HG03196 (cell line): ENCODE data around the gene PRG2.

Experiments used
- ATAC-seq: cut with Tn5 transposase; IDR thresholded peaks from one replicate; pipeline ENCODE4 v1.9.1; 2021; ENCODE audit not compliant: unreplicated experiment

Gene PRG2, protein sequence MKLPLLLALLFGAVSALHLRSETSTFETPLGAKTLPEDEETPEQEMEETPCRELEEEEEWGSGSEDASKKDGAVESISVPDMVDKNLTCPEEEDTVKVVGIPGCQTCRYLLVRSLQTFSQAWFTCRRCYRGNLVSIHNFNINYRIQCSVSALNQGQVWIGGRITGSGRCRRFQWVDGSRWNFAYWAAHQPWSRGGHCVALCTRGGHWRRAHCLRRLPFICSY

DNA sequence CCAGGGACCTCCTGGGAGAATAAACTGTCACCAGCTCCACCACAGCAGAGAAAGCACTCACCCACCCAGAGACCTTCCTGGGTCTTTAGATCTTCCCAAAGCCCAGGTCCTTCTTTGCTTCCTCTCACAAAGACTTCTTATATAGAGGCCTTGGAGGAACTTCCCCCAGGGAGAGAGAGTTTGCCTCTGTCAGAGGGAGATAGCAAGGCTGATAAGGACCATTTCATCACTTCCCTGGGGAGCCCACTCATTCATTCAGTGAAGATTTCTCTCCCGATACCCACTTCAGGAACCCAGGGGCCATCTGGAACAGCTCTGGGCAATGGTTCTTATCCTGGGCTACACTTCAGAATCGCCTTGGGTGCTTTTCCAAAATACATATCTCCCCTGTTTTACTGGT is at the start of gene PRG2:
TSS of gene PRG2 (minus strand) at position 116 of the 400 bp plus-strand sequence. CDS start 706 bp downstream, outside the sequence.
- ATAC-seq, result no peak

DNA sequence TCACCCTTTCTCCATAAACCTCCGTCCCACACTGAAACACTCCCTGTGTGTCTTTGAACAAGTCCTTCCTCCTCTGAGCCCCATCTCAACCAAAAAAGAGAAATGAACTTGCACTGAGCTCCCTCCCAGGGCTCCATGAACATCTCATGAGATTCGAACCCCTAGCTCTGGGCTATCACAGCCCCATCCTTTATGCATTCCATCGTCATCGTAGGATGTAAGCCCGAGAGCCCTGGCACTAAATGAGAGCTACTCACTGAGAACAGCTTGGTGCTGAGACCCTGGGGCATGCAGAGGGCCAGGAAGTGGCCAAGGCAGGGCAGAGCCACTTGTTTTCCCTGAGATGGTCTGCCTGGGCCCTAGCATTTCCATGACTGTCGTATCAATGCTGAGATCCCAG is 49.3 kb upstream of the PRG2 start:
- ATAC-seq, result no peak

DNA sequence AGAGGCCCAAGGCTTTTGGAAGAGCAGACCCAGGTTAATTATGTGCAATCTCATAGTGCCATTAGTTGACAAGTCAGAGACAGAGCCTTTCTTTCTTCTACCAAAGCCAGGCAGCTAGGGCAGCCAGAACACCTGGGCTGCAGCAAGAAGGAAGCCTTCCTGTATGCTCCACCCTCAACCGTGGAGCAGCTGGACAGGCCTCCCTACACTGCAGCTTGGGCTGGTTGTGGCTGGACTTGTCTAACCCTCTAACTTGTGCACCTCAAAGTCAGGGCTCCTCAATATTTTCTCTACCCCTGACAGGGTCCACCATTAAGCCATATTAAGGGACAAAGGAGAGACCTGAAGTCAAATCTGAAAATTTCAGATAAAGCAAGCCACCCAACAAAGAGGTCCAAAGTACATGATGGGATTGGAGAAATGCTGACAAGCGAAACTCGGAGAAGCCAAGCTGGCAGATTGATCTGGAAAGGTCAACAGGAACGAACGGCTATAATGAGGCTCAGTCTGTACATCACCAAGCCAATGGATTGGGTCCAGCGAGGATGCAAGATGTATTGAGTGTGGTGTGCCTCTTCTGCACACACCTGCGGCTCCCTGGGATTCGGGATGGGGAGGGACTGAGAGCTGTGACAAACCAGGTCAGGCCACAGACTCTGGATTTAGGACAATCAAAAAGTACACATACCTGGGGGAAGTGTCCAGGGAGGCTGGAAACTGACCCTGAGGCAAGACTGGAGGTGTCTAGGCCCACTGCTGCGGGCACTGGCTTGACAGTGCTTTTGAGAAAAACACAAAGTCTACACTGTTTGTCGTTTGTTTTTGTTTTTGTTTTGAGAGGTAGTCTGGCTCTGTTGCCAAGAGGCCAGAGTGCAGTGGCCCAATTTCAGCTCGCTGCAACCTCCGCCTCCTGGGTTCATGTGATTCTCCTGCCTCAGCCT is 48.2 kb upstream of the PRG2 start:
- ATAC-seq, result no peak

DNA sequence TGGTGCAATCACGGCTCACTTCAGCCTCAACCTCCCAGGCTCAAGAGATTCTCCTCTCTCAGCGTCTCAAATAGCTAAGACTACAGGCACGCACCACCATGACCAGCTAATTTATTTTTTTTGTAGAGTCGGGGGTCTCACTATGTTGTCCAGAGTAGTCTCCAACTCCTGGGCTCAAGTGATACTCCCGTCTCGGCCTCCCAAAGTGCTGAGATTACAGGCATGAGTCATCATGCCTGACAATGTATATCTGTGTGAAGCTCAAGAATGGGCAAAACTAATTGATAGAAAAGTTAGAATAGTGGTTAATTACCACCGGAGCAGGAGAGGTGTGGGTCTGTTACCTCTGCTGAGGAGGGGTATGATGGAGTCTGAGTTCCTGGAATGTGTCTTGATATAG is 45.6 kb upstream of the PRG2 start:
- no peak for ATAC-seq

DNA sequence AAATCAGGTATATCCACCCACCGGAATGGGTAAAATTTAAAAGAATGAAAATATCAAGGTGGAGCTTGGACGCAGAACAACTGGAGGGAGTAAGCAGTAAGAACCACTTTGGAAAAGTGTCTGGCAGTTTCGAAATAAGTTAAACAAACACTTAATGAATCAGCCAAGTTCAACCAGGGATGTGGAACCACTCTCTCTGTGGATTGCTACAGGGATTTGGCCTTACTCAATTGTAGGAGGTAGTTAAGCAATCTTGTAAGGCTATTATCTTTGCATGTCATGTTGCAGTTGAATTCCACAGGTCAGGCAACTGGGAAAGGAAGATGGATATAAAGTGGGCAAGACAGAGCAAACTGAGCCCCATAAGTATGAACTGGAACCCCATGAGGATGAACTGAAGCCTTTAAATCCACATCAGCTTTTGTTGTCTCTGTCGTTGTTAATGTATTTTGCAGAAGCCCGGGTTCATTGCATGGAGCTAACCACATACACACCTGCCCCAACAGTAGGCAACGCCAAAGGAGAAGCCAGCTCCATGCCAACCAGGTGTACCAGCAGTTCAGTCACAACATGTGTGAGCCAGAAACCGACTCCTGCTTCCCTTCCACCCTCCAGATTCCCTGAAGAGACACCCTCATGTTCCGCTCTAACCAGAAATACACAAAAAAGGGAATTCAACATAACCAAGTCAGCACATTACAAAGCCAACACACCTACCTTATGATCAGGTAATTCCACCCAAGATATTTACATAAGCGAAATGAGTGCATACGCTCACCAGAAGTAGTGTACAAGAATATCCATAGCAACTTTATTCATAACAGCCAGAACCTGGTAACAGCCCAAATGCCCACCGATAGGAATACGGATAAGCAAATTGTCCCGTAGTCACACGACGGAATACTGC is 44.4 kb upstream of the PRG2 start:
- no peak for ATAC-seq

DNA sequence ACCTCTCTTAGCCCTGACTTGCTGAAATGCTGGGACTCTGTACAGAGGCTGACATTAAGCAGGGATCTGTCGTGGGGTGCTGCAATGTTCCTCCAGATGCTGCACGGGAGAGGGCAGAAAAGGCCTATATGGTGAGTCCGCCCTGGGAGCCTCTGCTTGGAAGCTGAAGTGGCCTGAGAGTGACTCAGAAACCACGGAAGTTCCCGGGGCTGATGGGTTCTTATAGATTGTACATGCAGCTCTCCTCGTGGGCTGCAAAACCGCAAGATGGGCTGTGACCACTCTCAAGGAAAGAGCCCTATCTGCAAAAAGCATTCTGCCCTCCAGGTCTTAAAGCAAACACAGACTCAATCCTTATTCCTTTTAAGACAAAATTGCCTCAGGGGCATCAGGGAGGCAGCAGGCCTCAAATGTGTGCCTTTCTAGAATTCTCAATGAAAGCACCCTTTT is 42.3 kb upstream of the PRG2 start:
- ATAC-seq, result no peak

DNA sequence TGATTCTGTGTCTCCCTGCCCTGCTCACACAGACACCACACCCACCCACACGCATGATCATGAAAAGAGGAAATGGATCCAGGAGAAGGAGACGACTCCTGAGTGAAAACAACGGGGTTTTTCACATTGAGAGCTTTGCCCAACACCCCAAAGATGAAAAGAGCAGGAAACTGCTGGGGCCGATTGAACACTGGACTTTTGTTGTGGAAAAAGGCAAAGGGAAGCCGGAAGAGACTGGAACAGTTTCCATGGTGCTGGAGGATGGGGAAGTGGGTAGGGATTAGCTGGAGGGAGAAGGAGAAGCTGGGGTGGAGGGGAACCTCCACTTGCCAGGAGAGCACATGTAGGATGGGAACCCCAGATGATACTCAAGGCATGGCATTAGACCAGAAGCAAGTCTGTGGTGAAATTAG is 41.7 kb upstream of the PRG2 start:
- no peak for ATAC-seq

DNA sequence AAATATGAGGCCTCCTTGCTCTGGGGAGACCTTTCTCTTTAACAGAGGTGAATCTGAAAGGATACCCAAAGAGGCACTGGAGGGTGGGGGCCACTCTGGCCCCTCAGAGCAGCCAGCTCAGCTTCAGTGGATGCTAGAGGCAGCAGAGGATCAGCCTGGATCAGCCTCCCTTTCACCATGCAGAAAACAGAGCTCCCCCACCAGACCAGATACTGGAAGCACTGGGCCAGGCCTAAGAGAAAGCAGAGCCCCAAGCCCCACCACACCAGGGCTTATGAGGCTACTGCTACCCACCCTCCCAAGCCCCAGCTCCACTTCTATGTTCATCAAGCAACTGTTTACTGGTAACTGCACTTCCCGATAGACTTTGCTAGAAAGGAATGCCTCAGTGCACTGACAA is 40.5 kb upstream of the PRG2 start:
- no peak for ATAC-seq

DNA sequence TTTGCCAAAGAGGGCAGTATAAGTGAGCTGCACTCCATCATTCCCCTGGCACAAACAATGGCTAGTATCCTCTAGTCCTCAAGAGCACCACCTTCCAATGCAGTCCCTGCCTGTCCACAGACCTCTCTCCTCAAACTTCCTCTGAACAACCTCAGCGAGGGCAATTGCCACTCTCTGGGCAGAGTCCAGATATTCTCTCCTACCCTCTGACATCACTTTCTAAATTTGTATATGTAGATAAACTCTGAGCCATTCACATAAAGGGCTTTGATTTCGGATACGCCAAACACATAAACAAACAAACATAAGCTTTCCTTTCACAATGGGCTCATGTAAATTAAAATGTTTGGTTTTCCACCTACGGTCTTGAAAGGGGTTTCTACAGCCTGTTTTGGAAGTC is 39.5 kb upstream of the PRG2 start:
- no peak for ATAC-seq

DNA sequence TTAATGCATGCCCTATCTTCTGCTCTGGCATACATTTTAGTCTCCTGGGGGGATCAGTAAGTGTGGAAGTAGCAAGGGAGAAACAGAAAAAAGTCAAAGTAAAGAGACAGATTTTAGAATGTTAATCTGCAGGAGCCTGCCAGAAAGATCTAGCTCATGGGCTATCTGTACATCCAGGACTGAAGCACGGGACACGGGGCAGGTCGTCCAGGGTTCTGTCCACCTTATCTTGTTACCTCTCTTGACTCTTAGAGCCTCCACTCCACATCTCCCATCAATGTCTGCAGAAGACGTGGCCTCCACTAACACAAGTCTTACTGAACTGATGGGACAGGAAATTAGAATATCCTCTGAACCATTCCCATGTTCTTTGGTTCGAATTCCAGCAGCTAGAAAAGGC is 38.2 kb upstream of the PRG2 start:
- ATAC-seq, result no peak

DNA sequence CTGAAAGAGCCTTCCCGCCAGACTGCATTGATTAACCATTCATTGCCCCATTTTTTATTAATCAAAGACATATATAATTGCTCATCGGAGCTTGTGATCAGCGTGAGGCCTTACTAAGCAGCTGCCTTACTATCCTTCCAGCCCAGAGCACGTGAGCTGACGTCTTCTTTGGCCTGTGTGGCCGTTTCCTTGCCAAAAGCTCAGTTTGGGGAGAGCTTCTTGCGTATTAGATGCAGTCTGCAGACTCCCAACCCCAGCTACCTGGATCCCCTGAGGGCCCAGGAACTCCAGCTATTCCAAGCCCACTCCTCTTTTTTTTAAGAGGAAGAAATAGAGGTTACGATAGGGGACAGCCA is 37.3 kb upstream of the PRG2 start:
- no peak for ATAC-seq

DNA sequence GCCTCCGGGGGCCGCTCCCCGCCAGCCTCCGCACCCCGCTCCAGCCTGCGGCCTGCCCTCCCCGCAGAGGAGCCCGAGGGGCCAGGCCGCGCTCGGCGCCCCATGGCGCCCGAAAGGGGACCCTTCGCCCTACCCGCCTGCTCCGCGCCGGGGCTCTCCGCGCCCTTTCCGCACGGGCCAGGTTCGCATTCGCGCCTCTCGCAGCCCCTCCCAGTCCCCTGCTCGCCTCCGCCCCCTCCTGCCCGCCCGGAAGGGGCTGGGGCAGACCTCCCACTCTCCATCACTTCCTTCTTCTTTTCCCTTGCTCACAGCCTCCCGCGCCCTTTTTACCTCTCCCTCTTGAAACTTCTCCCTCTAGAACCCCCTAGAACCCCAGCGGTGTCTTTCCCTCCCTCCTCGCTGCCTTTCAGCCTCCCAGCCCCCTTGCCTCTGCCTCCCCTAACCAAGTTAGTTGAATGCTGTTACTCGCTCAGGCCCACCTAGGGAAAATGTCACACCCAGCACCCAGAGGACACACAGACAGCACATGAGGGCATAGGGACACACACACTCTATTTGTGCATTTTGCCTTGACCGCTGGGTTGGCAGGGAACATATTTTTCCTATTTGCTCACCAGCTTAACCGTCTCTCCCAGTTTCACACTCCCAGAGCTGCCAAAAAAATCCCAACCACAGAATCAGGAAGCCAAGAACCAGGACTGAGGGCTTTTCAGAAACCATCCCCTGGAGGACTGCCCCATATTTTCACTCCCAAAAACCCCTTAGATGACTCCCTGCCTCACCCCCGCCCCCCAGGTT is 36.7 kb upstream of the PRG2 start, which contains the start of gene SLC43A3:
TSS of gene SLC43A3 (minus strand) at position 193 of the 798 bp plus-strand sequence. CDS start 949 bp downstream, outside the sequence.
- ATAC-seq, result peak; percentile 53

DNA sequence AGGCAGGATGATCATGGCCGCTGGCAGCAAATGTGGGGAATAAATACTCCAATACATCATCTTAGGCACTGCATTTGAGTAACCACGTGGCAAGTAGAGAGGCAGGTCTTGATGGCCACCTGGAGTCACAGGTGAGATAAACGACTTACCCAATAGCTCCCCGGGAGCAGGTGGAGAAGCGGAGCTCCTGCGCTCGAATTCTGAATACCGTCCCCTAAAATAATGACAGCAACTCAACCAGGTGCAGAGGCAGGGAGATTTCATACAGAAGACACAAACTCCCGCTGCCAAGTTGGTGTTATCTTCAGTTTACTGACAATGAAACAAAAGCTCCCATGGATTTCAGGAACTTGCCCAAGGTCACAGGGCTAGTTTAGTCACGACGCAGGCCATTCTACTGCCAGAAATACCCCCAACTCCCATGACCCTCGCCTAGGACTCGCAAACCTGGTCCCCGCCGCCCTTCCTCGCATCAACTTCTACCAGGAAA is 36.0 kb upstream of the PRG2 start:
- ATAC-seq, result no peak

DNA sequence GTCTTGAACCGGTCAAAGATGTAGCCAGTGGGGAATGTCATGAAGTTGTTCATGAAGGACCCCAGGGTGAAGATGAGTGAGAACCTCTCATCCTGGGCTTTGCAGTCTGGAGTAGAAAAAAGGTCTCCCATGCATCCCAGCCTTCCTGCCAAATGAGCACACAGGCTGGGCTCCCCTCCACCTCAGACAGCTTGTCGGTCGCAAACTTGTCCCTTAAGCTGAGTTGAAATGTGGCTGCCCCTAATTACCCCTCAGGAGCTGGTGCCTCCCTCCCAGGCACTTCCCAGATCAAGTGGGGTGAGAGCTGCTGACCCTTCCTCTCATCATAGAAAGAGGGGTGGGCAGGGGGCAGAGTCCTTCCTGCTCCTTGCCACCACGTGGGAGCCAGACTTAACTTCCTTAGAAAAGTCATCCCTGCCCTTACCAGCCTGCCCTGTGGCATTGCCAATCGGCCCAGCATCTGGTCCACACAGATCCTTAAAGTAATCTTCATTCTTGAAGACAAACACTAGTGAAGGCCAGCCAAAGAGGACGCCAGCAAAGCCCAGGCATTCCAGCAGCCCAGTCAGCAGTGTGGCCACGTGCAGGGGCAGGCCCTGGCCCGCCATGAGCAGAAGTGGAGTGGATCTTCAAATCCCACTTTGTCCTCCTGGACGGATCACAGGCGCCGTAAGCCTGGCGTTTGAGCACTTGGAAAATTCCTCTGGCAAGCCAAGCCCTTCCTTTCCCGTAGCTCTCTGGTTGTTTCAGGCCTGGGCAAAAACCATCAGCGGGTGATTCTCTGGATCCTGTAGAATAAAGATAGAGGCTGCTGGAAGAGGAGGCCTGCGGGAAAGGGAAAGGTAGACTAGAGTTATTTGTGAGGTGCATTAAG is 35.4 kb upstream of the PRG2 start:
- no peak for ATAC-seq

DNA sequence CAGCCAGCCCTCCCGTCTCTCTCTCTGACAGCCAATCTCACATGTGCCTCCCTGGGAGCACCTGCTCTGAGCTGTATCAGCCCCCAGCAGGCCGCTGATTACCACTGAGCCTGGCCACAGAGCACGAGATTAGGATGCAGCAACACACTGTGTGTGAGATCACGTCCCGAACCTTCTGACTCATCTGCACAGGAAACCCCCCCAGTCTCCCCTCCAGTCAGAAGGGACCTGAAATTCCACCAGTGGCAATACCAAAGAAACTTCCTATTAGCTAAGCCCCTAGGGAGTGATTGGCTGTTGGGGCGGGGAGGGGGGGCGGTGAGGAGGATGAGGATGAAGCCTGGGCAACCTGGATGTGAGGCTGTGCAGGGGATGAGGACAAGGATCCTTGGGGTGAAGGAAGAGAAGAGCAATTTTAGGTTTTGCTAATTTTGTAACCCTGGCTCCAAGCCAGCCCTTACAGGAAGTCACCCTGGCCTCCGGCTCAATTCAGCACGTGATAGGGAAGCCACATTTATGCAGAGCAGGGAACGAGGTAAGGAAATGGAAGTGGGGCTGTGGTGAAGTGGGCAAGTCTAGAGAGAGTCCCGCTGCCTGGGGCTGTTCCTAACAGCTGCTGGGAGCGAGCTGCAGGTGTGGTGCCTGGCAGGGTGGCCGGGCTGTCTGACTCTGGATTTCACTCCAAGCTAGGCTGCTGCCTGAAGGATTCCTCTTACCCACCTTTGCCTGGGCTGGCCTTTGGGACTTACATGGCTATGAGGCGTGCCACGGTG is 34.5 kb upstream of the PRG2 start:
- peak; percentile 90 for ATAC-seq

DNA sequence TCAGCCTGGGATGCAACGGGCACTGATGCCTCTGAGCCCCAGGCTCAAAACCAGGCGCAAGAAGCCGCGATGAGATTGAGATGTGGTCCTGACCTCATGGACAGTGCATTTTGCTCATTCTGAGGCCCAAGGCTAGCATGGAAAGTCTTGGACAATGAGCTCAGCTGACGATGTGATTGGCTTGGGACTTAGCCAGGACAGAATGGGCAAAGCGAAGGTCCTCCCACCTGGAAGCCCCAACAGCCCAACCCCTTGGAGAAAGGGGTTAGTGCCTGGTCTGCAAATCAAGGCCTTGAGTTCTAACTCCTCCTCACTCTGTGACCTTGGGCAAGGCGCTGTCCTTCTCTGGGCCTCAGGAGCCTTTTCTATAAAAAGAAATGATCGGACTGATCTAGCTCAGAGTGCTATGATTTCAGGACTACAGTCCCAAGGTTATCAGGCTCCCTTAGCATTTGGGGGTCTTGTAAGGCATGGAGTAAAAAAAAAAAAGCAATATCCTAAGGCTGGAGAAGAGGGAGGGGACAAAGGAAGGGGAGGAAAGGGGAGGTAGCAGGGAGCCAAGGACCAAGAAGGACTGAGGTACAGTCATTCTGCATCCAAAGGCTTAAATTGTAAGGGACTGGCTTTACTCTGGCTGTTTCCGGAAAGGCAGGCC is 33.8 kb upstream of the PRG2 start:
- ATAC-seq, result no peak

DNA sequence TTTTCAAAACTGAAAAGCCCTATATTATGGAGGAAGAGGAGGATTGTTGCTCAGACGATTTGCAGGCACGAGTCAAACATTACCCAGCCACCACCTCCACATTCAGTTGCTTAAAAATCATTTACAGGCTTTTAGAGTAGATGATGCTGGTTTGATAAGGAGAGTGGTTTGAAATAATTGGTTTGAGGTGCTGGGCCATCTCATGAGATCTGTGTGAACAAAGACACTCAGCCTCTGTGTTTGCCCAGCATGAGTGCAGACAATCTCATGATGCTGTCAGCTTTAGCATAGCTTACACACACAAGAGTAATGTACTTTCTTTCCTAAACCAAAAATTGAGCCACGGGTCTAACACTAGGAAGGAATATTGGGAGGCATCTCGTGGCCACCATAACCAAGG is 32.2 kb upstream of the PRG2 start:
- ATAC-seq, result no peak

DNA sequence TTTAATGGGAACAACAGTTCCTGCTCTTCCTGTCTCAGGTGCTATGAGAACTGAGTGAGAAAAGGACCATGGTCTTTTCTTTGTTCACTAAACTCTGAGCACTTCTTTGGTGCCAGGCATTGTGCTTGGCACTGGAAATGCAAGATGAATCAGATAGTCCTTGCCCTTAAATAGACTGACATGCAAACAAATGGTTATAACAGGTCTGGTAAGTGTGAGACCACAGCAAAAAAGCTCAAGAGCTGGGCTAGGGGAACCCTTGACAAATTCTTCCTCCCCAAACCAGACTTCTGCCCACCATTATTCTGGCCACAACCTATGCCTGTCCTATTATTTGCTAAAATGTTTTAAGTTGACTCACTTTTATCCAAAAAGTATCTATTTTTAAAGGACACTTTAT is 31.4 kb upstream of the PRG2 start:
- no peak for ATAC-seq
